ENCODE measurements around the gene LRBA. TPM values are rescaled to one million over a fixed set of nuclear protein-coding genes. Genes with fewer than 3 reads are reported as not detected.

Gene LRBA
- total and polyA plus RNA-seq, 2 donors (not counting 3 experiments of a cell fraction or from before 2014, with no cell fraction given): 18.0 to 35.1 TPM

- H4K20me1 ChIP-seq (replicated peaks; ENCODE audit: control insufficient read depth, extremely low read depth, insufficient read depth, low read length): no peaks in the 10 kb centered on the region
- no peaks in the 10 kb centered on the region for H3K9me1 ChIP-seq (replicated peaks; ENCODE audit: control insufficient read depth, extremely low read depth, insufficient read depth, low read length)
- dilution Hi-C loops (cut with MboI; ENCODE audit: extremely low pct_ligation_motif_present, low sequenced_read_pairs) (no loop called here), intact Hi-C loops (cut with micrococcal nuclease) (no loop called here)
- BruUV-seq (replicated peaks): no TSS peak
- DNase-seq (ENCODE audit: low read depth, low spot score): no peak
- no peak overlapping the region for H3K27ac ChIP-seq (ENCODE audit: insufficient read depth, low read depth, low read length)
- FAIRE-seq: no peak
- no peak overlapping the region for H3K9ac ChIP-seq (replicated peaks; ENCODE audit: extremely low read depth, insufficient read depth, low read length)
- no peak overlapping the region for H3K4me2 ChIP-seq (ENCODE audit: insufficient read depth, low read length)
- H2AFZ ChIP-seq (ENCODE audit: low read depth, low read length): no peak overlapping the region
- H3K27me3 ChIP-seq (ENCODE audit: control insufficient read depth in 2 of 2, insufficient read depth in 2 of 2, low read length in 2 of 2): no peaks in the 10 kb centered on the region
- H3K36me3 ChIP-seq (ENCODE audit: control insufficient read depth in 2 of 2, extremely low read depth in 1 of 2, insufficient read depth in 2 of 2, low read length in 2 of 2): no peaks in the 10 kb centered on the region
- H3K9me3 ChIP-seq (replicated peaks; ENCODE audit: control insufficient read depth, insufficient read depth, low read length): no peaks in the 10 kb centered on the region
- H3K79me2 ChIP-seq (ENCODE audit: control insufficient read depth, insufficient read depth, low read length): no peaks in the 10 kb centered on the region
- ChIA-PET POLR2A (no interaction called here), CTCF (interaction anchor here (0.6 to 1.5 kb wide), 3 partner anchors 10 to 405 kb away, joined by 3 to 4 read pairs (median 4); no protein-coding TSS in a partner anchor)
- TF ChIP-seq MYC (IDR thresholded peaks at IDR 0.05; ENCODE audit: low read depth, low read length) (no peak), FOS (IDR thresholded peaks at IDR 0.05; ENCODE audit: borderline replicate concordance, insufficient read depth, low read length) (no peak), POLR2AphosphoS5 (IDR thresholded peaks at IDR 0.05; ENCODE audit: insufficient read depth, low read depth, low read length) (no peak), POLR2A (IDR thresholded peaks at IDR 0.05; ENCODE audit: low read depth, low read length) (no peak), CTCF (IDR thresholded peaks at IDR 0.05; ENCODE audit: extremely low read depth in 1 of 2, insufficient read depth in 1 of 2, low read depth in 1 of 2, low read length in 2 of 2) (no peak), JUN (IDR thresholded peaks at IDR 0.05; ENCODE audit: borderline replicate concordance, insufficient read depth, insufficient read length, low read depth) (no peak), EZH2 (IDR thresholded peaks at IDR 0.05; ENCODE audit: borderline replicate concordance, low read depth, low read length, severe bottlenecking) (no peak), GATA2 (IDR thresholded peaks at IDR 0.05; ENCODE audit: insufficient read depth, insufficient read length, low read depth, low read length) (no peak), MAX (IDR thresholded peaks at IDR 0.05; ENCODE audit: insufficient read depth, insufficient read length) (no peak)
- no peak overlapping the region for H3K4me3 ChIP-seq (replicated peaks in 1 of 3; ENCODE audit: insufficient read depth in 1 of 3, low read depth in 1 of 3, low read length in 3 of 3)
- H3K4me1 ChIP-seq (ENCODE audit: control insufficient read depth, extremely low read depth, insufficient read depth, low read length): no peaks in the 10 kb centered on the region
Observed at GRCh38 chr4:150461957-150462356, 553.1 kb downstream of the LRBA start.
